GM23338 (cell line): ENCODE measurements around the gene EXOSC7. TPM values are rescaled to one million over a fixed set of nuclear protein-coding genes. Genes with fewer than 3 reads are reported as not detected.

Source experiments
- ATAC-seq: fragments of 200-7000 bp; cut with Tn5 transposase; 3 replicates; pipeline ENCODE4 v1.9.1; 2020
- DNase-seq: peaks from one replicate; pipeline ENCODE4 v3.0.0-alpha.2; 2015; ENCODE audit warnings: low spot score
- H2AFZ ChIP-seq: fragments of 200-600 bp; sonication (generic); 2 replicates; pipeline ENCODE4 v1.8.0; 2016; ENCODE audit warnings: antibody characterized with exemption, mild to moderate bottlenecking, moderate library complexity
- H3F3A ChIP-seq: fragments of 200-600 bp; sonication (generic); replicated peaks from 2 replicates; pipeline ENCODE4 v1.8.0; 2017; ENCODE audit warnings: antibody characterized with exemption, mixed run types, low read depth
- H3K27ac ChIP-seq: fragments of 200-600 bp; sonication (generic); 2 replicates; pipeline ENCODE4 v1.6.1; 2016; ENCODE audit warnings: low read depth
- H3K27me3 ChIP-seq: fragments of 200-600 bp; sonication (generic); 2 replicates; pipeline ENCODE4 v1.8.0; 2016; ENCODE audit warnings: mild to moderate bottlenecking, mixed run types, moderate library complexity; ENCODE audit not compliant: insufficient read depth
- H3K36me3 ChIP-seq: fragments of 200-600 bp; sonication (generic); 2 replicates; pipeline ENCODE4 v1.8.0; 2016; ENCODE audit warnings: mild to moderate bottlenecking; ENCODE audit not compliant: insufficient read depth
- H3K4me1 ChIP-seq: fragments of 200-600 bp; sonication (generic); 2 replicates; pipeline ENCODE4 v1.8.0; 2016; ENCODE audit warnings: mild to moderate bottlenecking, moderate library complexity; ENCODE audit not compliant: insufficient read depth
- H3K4me2 ChIP-seq: fragments of 200-600 bp; sonication (generic); 2 replicates; pipeline ENCODE4 v1.7.1; 2017; ENCODE audit warnings: mixed run types
- H3K4me3 ChIP-seq: fragments of 200-600 bp; sonication (generic); 2 replicates; pipeline ENCODE4 v1.6.1; 2016; ENCODE audit warnings: mixed run types
- H3K79me2 ChIP-seq: fragments of 200-600 bp; sonication (generic); replicated peaks from 2 replicates; pipeline ENCODE4 v1.8.0; 2017; ENCODE audit warnings: mild to moderate bottlenecking; ENCODE audit not compliant: insufficient read depth
- H3K9me2 ChIP-seq: fragments of 200-600 bp; sonication (generic); 2 replicates; pipeline ENCODE4 v1.8.0; 2017; ENCODE audit not compliant: insufficient read depth
- H4K20me1 ChIP-seq: fragments of 200-600 bp; sonication (generic); replicated peaks from 2 replicates; pipeline ENCODE4 v1.8.0; 2017; ENCODE audit warnings: mild to moderate bottlenecking; ENCODE audit not compliant: insufficient read depth
- H3K27ac Mint-ChIP-seq: 2 replicates; pipeline ENCODE4 v1.8.0; 2020; ENCODE audit warnings: inconsistent platforms, mild to moderate bottlenecking, moderate library complexity, mixed read lengths
- H3K27me3 Mint-ChIP-seq: 3 replicates; pipeline ENCODE4 v1.8.0; 2022; ENCODE audit warnings: low read depth, mild to moderate bottlenecking, moderate library complexity, mixed read lengths, inconsistent platforms; ENCODE audit not compliant: insufficient read depth, poor library complexity
- H3K36me3 Mint-ChIP-seq: 3 replicates; pipeline ENCODE4 v1.8.0; 2021; ENCODE audit warnings: low read depth, mild to moderate bottlenecking, inconsistent platforms, moderate library complexity, mixed read lengths
- H3K4me1 Mint-ChIP-seq: 3 replicates; pipeline ENCODE4 v1.8.0; 2020; ENCODE audit warnings: mild to moderate bottlenecking, inconsistent platforms, mixed read lengths
- H3K4me3 Mint-ChIP-seq: 3 replicates; pipeline ENCODE4 v1.8.0; 2021; ENCODE audit warnings: moderate library complexity, mild to moderate bottlenecking, inconsistent platforms, mixed read lengths
- H3K9me3 Mint-ChIP-seq: 3 replicates; pipeline ENCODE4 v1.8.0; 2020; ENCODE audit warnings: moderate library complexity, mild to moderate bottlenecking, inconsistent platforms, mixed read lengths
- CREB1 ChIP-seq: fragments of 250-450 bp; sonication (Bioruptor Pico); IDR thresholded peaks from 2 replicates; pipeline ENCODE4 v1.5.0; 2020; ENCODE audit warnings: low read depth, mild to moderate bottlenecking, moderate library complexity
- ETS1 ChIP-seq: IDR thresholded peaks from 2 replicates; pipeline ENCODE4 v1.6.1; 2016; ENCODE audit warnings: antibody characterized with exemption
- EZH2 ChIP-seq: fragments of 200-600 bp; sonication (generic); IDR thresholded peaks from one replicate; pipeline ENCODE4 v1.8.0; 2017; ENCODE audit warnings: antibody characterized with exemption, mild to moderate bottlenecking, low read depth; ENCODE audit not compliant: unreplicated experiment
- EZH2phosphoT487 ChIP-seq: fragments of 200-600 bp; sonication (generic); IDR thresholded peaks from one replicate; pipeline ENCODE4 v1.8.1; 2018; ENCODE audit warnings: antibody characterized with exemption; ENCODE audit not compliant: unreplicated experiment
- JUNB ChIP-seq: IDR thresholded peaks from one replicate; pipeline ENCODE4 v1.6.1; 2016; ENCODE audit warnings: antibody characterized with exemption; ENCODE audit not compliant: unreplicated experiment
- NANOG ChIP-seq: IDR thresholded peaks from 2 replicates; pipeline ENCODE4 v1.6.1; 2016; ENCODE audit warnings: antibody characterized with exemption, borderline replicate concordance
- POLR2AphosphoS5 ChIP-seq: IDR thresholded peaks from 2 replicates; pipeline ENCODE4 v1.6.1; 2016; ENCODE audit warnings: antibody characterized with exemption, low read depth
- REST ChIP-seq: IDR thresholded peaks from one replicate; pipeline ENCODE4 v1.6.1; 2018; ENCODE audit warnings: antibody characterized with exemption; ENCODE audit not compliant: unreplicated experiment
- STAT1 ChIP-seq: IDR thresholded peaks from one replicate; pipeline ENCODE4 v1.6.1; 2016; ENCODE audit warnings: antibody characterized with exemption; ENCODE audit not compliant: unreplicated experiment
- ZNF114 ChIP-seq: fragments of 250-450 bp; sonication (Bioruptor Pico); IDR thresholded peaks from 2 replicates; pipeline ENCODE4 v1.5.0; 2020; ENCODE audit warnings: mild to moderate bottlenecking, moderate library complexity
- ZNF331 ChIP-seq: fragments of 250-450 bp; sonication (Bioruptor Pico); IDR thresholded peaks from 2 replicates; pipeline ENCODE4 v1.5.0; 2020; ENCODE audit warnings: low read depth, mild to moderate bottlenecking, moderate library complexity
- ZNF462 ChIP-seq: fragments of 250-450 bp; sonication (Bioruptor Pico); IDR thresholded peaks from 2 replicates; pipeline ENCODE4 v1.5.0; 2020; ENCODE audit warnings: mild to moderate bottlenecking, moderate library complexity
- polyA plus RNA-seq: library from polyadenylated mRNA; unstranded; fragments of >200 nt; fragmentation: Nextera tagmentation; extraction: Ambion mirVana; gene quantifications from 2 replicates; pipeline ENCODE4 v1.2.1, GENCODE V29; 2016
- total RNA-seq: library from RNA; depleted of rRNA; stranded (reverse); fragments of >200 nt; shearing (Covaris generic); gene quantifications from 2 replicates; pipeline ENCODE4 v1.2.3, GENCODE V29; 2014
- TF ChIP-seq, protein P1 (sequence below), 2 experiments: fragments of 200-600 bp in 1 of 2; sonication (generic) in 1 of 2; conservative IDR thresholded peaks; 2 replicates each; pipeline versions ENCODE4 v1.5.1 to v1.6.1; 2016 to 2017; ENCODE audit warnings: antibody characterized with exemption in 2 of 2, low read depth in 2 of 2, mild to moderate bottlenecking in 2 of 2, moderate library complexity in 1 of 2

The EXOSC7 gene
- total and polyA plus RNA-seq, 2 experiments from 2014 or later: 84.8 to 120 TPM

DNA sequence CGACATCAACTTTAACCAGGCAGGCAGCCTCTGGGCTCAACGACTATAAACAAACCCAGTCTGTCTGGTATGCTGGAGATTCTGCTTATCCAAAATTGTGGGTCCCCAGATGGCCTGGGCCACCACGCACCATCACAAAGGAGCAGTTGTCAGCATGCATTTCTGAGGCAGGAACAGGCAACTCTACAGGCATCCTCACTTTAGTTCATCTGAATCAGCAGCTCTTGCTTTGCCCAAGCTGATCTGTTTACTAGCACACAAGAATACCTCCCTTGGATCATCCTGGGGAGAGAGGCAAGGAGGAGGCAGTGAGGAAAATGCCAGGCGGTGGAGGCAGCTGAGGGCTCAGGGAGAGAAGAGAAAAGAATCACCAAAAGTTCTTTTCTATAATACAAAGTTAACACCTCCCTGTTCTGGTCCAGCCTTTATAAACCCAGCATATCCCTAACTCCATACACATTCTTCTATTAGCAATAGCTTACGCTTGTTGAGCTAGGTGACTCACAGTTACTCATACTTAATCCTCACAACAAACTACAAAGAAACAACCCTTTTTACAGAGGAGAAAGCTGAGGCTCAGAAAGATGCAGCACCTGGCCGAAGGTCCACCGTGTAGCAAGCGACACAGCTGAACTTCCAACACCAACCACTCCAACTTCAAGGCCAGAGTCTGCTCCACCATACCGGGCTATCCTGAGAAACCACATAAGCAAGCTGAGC, 33.7 kb upstream of the EXOSC7 start:
- Histone ChIP-seq H3K4me2 (no peak overlapping the region), H4K20me1 (no peaks in the 10 kb centered on the region; the same call in 1 of the 2 replicates), H3K4me3 (no peak overlapping the region), H2AFZ (no peak overlapping the region), H3K79me2 (no peaks in the 10 kb centered on the region), H3K9me2 (no peaks in the 10 kb centered on the region), H3K4me1 (no peaks in the 10 kb centered on the region), H3K27ac (no peak overlapping the region), H3K36me3 (peaks cover 4% of the 10 kb centered on the region; the same call in 1 of the 2 replicates), H3K27me3 (no peaks in the 10 kb centered on the region), H3F3A (no peaks in the 10 kb centered on the region)
- TF ChIP-seq NANOG (no peak), EZH2 (no peak), CREB1 (CRISPR knock-in tag) (no peak), POLR2AphosphoS5 (no peak), REST (no peak), ZNF462 (no peak), ETS1 (no peak), EZH2phosphoT487 (no peak), JUNB (no peak), ZNF331 (CRISPR knock-in tag) (no peak), ZNF114 (CRISPR knock-in tag) (no peak), STAT1 (no peak)
- TF ChIP-seq, protein P1, sequence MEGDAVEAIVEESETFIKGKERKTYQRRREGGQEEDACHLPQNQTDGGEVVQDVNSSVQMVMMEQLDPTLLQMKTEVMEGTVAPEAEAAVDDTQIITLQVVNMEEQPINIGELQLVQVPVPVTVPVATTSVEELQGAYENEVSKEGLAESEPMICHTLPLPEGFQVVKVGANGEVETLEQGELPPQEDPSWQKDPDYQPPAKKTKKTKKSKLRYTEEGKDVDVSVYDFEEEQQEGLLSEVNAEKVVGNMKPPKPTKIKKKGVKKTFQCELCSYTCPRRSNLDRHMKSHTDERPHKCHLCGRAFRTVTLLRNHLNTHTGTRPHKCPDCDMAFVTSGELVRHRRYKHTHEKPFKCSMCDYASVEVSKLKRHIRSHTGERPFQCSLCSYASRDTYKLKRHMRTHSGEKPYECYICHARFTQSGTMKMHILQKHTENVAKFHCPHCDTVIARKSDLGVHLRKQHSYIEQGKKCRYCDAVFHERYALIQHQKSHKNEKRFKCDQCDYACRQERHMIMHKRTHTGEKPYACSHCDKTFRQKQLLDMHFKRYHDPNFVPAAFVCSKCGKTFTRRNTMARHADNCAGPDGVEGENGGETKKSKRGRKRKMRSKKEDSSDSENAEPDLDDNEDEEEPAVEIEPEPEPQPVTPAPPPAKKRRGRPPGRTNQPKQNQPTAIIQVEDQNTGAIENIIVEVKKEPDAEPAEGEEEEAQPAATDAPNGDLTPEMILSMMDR (conservative IDR thresholded peaks at IDR 0.05; ENCODE audit: low read depth in 2 of 2): no peak
- Mint-ChIP-seq H3K4me3 (no peak overlapping the region), H3K36me3 (peaks cover 38% of the 10 kb centered on the region), H3K4me1 (no peaks in the 10 kb centered on the region), H3K27me3 (peaks cover 5% of the 10 kb centered on the region), H3K27ac (no peak overlapping the region), H3K9me3 (no peaks in the 10 kb centered on the region)
- ATAC-seq: no peak
- DNase-seq: no peak
